DMS53 (cell line): ENCODE measurements around the gene DTL.

Experiments used
- DNase-seq: peaks from one replicate; lab custom pipeline; 2025; lab: John Stamatoyannopoulos, UW

The DTL gene

DNA sequence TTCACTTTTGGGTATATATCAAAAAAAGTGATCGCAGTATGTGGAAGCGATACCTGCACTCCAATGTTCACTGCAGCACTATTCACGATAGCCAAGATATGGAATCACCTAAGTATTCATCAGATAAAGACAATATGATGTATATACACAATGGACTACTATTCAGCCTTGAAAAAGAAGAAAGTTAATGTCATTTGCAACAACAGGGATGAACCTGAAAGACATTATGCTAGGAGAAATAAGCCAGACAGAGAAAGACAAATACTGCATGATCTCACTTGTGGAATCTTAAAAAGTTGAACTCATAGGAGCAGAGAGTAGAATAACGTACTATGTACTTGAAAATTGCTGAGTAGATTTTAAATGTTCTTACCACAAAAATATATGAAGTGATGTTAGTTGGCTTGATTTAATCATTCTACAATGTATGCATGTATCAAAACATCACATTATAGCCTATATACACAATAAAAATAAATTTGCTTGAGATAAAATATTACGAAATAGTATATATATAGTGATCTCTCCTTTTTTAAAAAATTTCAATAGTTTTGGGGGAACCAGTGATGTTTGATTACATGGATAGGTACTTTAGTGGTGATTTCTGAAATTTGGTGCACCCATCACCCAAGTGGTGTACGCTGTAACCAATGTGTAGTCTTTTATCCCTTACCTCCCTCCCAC is 56.0 kb downstream of the DTL start:
- no peak for DNase-seq

DNA sequence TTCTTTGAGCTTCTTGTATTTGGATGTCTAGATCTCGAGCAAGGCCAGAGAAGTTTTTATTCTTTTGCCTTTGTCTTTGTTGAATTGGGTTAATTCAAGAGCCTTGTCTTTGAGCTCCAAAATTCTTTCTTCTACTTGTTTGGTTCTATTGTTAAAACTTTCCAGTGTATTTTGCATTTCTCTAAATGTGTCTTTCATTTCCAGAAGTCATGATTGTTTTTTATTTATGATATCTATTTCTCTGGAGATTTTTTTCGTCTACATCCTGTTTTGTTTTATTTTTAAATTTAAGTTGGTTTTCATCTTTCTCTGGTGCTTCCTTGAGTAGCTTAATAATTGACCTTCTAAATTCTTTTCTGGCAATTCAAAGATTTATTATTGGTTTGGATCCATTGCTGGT is 61.8 kb downstream of the DTL start:
- no peak for DNase-seq

DNA sequence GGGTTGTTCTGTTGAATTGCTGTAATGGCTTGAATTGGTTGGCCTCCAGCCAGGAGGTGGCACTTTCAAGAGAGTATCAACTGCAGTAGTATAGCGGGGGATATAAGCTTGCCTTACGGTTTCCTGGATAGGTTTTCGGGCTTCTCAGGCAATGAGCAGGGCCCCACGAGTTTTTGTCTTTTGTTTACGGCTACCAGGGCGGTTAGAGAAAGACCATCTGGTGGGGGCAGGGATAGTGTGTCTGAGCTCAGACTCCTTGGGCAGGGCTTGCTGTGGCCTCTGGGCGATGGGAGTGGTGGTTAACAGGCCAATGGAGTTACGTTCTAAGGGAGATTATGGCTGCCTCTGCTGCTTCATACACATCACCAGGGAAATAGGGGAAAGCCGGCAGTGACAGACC is 62.8 kb downstream of the DTL start:
- no peak for DNase-seq

DNA sequence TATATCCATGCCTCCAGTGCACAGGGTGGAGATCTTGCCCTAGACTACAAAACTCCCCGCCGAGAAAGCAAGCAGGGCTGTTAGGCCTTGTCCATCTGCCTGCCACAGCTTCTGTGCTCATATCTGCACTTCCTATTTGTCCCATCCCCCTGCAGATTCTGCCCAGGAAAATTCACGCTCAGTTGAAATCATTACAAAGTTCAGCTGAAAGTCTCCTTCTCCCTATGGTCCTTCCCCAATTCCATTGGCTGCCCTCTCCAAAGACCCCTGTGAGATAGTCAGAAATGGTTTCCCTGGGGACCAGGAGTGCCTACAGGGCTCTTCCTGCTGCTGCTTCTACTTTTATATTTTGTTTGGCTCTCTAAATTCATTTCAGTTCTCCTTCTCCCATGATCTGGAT is 63.2 kb downstream of the DTL start:
- no peak for DNase-seq

DNA sequence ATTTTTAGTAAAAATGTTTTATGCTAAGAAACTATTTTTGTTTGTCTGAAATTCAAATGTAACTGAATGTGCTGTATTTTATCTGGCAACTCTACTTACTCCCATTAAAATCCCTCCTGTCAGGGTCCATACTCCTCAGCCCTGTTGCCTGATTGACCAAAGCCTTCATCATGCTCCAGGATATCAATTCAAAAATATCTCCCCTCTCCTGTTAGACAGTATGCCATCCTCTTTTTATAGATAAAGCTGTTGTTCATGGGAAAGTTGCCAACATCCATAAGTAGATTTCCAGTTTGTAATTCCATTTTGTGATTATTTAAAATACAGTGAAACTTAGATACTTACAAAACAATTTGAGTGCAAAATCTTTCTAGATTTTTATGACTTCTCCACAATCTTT is 65.7 kb downstream of the DTL start:
- DNase-seq, result no peak

DNA sequence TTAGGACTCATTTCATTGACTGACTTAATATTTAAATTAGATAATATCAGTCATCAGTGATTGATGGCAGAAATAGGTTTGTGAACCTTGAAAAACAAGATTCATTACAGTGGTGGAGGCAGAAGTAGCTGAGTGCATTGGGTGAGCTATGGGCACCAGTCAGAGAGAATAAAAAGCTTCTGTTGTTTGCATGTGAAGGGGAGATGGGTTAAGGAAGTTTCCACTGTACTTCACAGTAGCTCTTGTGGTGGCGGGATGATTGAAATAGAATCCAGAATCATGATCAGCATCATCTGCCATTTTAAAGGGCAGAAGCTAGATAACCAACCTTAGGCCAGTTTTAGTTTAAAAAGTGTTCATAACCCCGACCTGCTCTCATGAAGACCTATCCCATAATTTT is 66.2 kb downstream of the DTL start:
- DNase-seq, result no peak

DNA sequence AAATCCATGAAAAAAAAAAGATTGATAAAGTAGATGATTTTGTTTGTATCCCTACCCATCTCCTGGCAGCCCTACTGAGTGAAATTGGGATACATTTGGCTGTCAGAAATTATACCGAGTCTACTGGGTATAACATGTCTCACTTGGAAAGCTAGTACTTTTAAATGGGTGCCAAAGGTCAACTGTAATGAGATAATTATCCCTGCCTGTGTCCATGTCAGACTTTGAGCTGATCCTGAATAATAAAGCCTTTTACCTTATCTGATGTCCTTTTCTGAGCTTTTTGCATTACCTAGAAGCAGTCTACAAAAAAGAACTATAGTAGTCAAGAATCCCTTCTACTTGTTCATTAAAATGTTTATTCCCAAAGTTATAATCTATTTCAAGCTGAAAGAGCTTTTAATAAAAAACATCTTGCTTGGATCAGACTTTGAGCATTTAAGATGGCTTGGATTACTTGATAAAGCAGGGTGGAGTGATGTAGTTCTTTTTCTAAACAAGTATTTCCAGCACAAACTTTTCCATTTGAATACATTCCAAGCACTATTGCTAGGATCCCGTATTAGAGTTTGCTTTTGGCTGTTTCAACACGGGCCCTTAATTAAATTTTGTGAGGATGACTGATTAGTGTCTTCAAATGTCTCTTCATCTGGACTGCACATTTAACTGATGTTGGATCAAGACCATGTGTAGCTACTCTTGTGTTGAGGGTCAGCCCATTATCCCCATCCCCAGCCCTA is 69.2 kb downstream of the DTL start:
- DNase-seq, result no peak

DNA sequence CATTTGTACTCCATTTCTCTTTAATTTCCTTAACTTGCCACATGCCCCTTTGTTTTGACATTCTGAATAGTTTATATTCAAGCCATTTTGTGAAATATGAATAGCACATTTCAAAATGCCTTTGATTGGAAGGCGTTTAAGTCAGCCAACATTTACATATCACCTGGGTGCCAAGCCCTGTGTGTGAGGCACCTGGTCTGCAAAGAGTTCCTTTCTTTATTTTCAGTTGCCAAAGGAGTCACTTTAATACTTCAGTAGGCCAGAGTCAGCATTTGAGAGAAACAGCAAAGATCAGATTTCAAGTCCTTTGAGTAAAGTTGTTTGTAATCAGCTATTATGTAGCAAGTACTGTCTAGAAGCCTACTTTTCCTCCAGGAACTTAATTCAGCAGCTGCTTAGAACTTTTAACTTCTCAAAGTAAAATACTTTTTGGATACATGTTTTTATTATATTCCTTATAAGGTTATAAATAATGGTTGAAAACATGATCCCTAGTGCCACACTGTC is 70.8 kb downstream of the DTL start:
- DNase-seq, result no peak

DNA sequence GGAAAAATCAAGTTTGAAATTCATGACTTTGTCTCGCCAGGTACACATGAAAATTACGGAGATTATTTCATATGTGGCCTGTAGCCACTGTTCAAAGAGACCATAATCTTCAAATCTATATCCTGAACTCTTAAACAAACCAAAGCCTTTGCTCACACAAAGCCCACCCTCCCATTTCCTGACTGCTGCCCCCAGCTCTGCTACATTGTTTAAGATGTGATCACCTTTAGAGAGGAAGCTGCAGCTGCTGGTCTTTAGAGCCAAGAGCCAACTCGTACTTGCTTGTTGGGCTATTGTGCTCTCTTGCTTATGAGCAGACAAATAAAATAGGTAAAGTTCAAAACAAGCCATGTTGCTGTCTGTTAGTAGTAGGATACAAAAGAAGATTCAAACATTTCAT is 71.9 kb downstream of the DTL start:
- no peak for DNase-seq

DNA sequence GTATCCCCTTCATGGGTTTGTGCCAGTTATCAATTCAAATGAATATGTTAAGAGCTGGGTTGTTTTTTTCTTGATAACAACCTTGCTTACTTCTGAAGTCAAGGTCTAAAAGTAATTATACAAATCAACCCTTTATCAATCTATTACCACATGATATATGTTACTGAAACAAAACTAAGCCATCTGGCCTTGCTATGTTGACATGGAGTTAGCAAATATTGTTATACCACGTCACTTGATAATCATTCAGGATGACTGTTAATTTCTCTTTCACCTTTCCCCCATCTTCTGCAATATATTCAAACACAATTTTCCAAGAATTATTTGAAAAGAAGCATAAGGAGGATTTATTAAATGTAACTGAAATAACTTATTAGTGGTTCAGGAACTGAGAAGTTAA is 72.6 kb downstream of the DTL start:
- no peak for DNase-seq

DNA sequence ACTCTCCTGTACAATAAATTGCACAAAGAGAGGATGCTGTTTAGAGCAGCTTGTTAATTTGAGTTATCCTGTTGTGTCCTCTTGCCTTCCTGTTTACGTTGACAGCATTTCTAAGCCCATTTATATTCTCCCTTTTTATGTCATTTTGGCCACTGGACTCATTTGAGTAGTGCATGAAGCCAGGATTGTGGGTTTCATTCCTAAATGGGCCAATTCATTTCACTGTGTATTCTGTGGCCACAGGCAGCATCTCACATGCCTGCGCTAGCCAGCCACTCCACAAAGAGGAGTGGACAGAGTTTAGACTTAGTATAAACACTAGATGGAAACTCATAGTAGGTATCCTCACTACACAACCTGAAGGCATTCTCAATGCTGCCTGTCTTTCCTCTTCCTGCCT is 73.4 kb downstream of the DTL start:
- no peak for DNase-seq

DNA sequence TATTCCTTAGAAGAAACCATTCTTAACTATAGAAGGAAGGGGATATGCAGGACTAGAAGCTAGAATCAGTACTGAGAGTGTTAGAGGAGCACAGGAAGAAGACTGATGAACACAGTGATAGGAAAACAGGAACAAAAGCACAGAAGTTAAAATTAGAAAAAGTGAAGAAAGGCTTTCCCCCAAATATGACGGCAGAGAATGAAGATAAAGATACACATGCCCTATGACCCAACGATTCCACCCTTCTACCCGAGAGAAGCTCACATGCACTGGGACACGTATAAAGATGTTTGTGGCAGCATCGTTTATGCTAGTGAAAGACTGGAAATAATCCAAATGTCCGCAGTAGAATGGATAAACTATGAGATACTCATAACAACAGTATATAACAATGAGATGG is 74.2 kb downstream of the DTL start:
- no peak for DNase-seq

DNA sequence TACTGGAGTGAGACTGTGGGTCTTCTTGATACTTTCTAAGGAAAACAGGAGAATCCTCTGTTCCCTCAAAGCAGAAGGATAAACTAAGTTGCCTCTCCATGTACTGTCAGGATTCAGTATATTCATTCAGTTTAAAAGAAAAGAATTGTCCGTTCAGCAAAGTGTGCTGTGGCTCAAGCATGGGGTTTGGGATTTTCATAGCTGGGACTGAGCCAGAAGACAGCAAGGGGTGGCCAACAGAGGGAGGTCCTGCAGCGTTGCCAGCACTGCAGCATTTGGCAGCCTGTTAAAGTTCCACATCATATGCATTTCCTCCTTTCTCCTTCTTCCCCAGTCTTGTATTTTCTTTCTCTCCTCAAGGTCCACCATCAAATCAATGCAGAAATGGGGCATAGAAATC is 75.1 kb downstream of the DTL start:
- DNase-seq, result no peak

DNA sequence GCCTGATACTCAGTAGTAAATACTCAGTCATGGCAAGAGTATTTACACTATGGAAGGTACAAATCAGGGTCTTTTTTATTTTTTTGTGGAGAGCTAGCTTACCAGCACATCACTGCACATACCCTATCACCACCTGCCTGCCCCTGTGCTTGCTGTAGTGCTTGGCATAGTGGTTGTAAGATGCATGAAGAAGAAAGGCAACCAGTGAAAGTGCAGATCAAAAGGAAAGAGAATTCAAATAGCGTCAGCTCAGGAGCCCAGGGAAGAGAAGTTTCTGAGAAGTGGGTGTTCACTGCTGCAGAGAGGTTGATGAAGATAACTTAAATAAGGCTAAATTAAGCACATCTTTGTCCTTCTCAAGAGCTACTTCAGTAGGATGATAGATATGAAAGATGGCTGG is 76.0 kb downstream of the DTL start:
- DNase-seq, result no peak

DNA sequence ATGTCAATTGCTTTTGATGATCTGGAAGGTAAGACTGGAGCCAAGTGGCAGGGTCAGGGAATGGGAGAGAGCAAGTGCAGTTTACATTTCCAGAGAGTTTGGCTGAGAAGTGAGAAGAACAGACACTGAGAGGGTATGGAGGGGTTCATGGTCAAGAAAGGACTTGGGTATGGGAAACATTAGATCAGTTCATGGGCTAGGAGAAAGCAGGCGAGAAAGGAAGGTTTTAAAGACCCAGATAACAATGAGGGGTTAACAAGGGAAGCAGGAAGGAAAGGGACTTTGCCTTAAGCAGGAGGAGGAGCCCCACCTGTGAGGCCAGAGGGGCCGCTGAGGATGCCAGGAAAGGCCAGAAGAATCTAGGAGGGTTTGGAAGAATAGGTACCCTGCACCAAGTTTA is 78.2 kb downstream of the DTL start:
- no peak for DNase-seq

DNA sequence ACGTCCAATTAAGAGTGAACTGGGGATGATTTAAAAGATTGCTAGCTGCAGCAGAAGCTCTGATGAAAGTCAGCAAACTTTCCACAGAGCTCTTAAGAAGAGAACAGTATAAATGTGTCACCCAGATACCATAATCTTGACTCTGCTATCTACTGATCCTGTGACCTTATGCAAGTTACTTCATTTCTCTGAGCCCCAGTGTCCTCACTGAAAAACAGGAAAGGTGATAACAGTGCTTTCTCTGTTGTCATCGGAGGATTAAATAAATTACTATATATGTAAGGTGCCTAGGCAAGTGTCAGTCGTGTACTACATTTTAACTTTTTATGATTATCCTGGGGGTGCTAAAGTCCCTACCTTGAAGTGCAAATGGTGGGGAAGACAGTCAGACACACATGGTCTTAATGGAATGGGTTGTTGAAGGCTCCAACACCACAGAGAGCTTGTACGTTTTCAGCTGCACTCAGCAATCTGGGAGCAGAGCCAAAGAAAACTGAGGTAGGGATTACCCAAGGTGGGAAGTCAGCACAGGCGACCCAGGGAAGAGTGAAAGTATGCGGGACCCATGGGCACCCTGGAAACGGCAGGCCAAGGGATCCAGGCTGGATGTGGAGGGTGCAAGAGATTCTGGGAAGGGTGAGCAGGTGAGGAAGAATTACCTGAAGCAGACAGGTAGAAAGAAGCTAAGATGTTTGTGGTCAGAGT is 82.8 kb downstream of the DTL start:
- DNase-seq, result no peak

DNA sequence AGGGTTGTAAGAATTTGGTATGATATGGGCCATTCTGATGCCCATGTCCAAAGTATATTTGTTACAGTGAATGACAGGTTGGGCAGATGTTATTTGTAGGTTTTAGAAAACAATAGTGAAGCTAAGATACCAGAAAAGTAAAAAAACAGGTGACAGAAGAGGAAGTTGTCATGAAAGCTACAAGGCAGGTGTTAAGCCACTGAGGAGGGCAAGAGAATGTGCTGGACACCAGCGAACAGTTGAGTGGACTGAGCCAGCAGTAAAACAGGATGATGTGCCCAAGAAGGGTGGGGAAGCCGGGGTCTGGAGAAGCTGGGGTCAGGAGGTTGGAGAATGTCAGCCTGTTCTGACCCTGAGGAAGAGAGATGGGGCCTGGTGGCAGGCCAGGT is 83.3 kb downstream of the DTL start:
- DNase-seq, result no peak

DNA sequence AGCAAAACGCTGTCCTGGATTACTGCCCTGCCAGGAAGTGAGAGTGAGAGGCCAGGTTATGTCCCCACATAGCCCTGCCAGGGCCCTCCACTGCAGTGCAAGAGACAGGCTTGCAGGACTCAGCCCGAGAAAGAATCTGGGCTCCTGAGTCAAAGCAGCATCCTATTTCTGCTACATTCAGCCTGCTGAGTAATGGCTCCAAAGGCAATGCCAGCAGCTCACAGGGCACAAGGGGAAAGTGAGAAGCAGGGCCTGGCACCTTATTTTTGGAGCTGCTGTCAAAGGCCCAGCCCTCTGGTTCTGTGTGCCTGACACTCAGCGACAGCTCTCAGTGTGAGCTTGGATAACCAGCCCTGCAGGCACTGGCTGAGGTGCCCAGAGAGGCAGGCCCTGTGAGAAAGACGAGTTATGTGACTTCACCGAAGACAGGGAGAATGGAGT is 83.9 kb downstream of the DTL start:
- DNase-seq, result no peak

DNA sequence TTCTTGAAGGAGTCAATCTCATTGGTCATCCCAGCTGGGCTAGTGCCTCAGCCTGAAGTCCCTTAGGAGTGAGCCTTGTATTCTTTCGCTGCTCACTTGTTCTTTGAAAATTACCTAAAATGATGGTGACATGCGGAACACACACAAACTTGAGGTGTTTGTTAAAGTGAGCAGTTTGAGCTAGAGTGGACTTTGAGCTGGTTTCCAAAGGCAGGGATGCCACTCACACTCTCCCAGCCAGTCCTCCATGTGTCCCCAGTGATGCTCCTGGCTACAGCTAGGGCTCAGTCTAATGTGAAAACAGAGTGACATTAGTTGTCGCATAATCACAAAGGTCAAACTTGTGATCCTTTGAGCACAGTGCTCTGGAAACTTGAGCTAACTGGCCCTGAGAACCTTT is 84.3 kb downstream of the DTL start:
- no peak for DNase-seq

DNA sequence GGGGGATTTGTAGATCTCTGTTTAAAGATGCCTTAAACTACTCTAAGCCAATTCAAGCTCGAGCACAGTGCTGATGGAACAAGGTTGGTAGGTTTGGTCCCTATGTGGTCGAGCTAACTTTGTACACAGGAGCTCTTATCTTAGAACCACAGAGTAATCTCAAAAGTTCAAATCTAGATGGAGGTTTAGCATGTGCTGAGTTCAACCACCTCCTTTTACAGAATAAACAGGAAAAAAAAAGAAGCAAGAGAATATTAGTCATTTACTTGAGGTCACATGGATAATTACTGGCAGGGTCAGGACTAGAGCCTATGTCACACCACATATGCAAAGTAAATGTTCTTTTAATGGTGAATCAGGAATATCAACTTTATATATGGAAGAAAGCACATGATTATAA is 86.2 kb downstream of the DTL start:
- no peak for DNase-seq

DNA sequence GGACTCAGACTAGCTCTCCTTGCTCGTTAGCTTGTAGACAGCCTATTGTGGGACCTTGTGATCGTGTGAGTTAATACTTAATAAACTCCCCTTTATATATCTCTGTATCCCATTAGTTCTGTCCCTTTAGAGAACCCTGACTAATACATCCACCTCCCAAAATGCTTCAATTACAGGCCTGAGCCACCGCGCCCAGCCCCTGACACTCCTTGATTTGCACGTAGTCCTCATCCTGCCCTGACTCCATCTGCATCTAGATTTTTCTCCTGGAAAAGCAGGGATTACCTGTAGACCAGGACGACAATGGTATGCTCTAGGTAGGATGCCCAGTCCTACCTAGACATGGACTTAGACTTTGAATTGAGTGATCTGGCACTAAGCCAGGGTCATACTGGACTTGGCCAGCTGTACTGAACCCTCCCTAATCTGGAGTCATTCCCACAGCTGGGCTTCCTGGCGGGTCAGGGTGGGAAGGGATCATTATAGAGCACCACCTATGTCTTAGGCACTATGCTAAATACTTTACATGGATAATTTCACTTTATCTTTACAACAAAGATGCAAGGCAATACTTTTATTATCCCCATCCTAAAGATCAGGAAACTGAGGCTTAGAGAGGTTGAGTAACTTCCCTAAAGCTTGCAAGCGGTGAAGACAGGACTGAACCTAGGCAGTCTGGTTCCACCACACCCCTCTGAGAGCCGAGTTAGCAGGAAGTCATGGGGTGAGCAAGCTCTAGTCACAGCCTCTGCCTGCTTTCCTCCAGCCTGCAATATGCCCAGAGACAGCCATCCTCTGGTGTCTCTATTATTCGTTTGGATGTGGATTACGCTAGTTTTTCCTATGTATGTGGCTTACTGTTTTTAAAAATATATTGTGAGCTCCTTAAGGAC is 89.4 kb downstream of the DTL start:
- no peak for DNase-seq

DNA sequence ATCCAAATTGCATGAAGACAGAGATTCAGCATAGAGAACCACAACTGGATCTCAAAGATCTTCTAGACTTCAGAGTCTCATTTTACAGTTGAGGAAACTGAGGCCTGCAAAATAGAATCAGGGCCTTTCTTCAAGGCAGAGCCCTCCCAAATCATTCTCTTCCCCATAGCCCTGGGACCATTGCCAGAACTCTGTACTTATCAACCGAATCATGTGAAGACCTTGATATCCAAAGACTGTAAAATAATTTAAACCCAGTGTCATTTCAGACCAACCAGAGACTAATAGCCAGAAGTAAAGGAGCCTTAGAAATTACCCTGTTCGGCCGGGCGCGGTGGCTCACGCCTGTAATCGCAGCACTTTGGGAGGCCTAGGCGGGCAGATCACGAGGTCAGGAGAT is 90.1 kb downstream of the DTL start:
- no peak for DNase-seq
